H1 (cell line): ENCODE measurements around the gene C3orf20. TPM values are rescaled to one million over a fixed set of nuclear protein-coding genes. Genes with fewer than 3 reads are reported as not detected.

ENCODE experiments used
- CEBPB ChIP-seq: IDR thresholded peaks from 2 replicates; pipeline ENCODE4 v1.6.1; 2012; ENCODE audit warnings: low read depth, low read length
- FOSL1 ChIP-seq: IDR thresholded peaks from 2 replicates; pipeline ENCODE4 v1.6.1; 2011; ENCODE audit warnings: mild to moderate bottlenecking, low read depth, low read length, moderate library complexity; ENCODE audit not compliant: insufficient read depth
- HDAC2 ChIP-seq, 2 experiments: fragments of 300-600 bp in 1 of 2; sonication (generic) in 1 of 2; IDR thresholded peaks; 2 replicates each; pipeline ENCODE4 v1.6.1; 2011 to 2012; ENCODE audit warnings: low read depth in 2 of 2, low read length in 2 of 2, mild to moderate bottlenecking in 2 of 2, moderate library complexity in 2 of 2, borderline replicate concordance in 1 of 2, inconsistent platforms in 1 of 2
- KDM5A ChIP-seq: fragments of 200-600 bp; IDR thresholded peaks from 2 replicates; pipeline ENCODE4 v1.7.1; 2012; ENCODE audit warnings: mild to moderate bottlenecking, low read length, inconsistent platforms, mixed read lengths
- NANOG ChIP-seq: IDR thresholded peaks from 2 replicates; pipeline ENCODE4 v1.6.1; 2011; ENCODE audit warnings: low read length, low read depth, mild to moderate bottlenecking, inconsistent platforms; ENCODE audit not compliant: insufficient read depth, poor library complexity, severe bottlenecking
- RBBP5 ChIP-seq: IDR thresholded peaks from 2 replicates; pipeline ENCODE4 v1.7.1; 2012; ENCODE audit warnings: low read depth, mild to moderate bottlenecking, inconsistent platforms, low read length, moderate library complexity, borderline replicate concordance
- RFX5 ChIP-seq: IDR thresholded peaks from 2 replicates; pipeline ENCODE4 v1.6.1; 2011; ENCODE audit warnings: low read depth, low read length, improper control_type of control experiment, borderline replicate concordance
- SP1 ChIP-seq: IDR thresholded peaks from 2 replicates; pipeline ENCODE4 v1.6.1; 2011; ENCODE audit warnings: low read depth, low read length
- polyA plus RNA-seq, 7 experiments: library from polyadenylated mRNA; depleted of rRNA in 3 of 7; stranded (reverse) in 5 of 7; unstranded in 2 of 7; fragments of >200 nt in 5 of 7; fragments of 200-250 nt in 2 of 7; gene quantifications; 1 replicate in 5 of 7; 2 replicates in 1 of 7; 4 replicates in 1 of 7; pipeline versions ENCODE4 v1.2.1 to v1.2.3, GENCODE V29; 2011 to 2013; ENCODE audit warnings: missing spikeins in 2 of 7, mixed read lengths in 2 of 7
- total RNA-seq: library from RNA; stranded (reverse); fragmentation: NEBNext Ultra II Directional; extraction: Animal tissue kit (Norgen Biotek cat#: 25700); gene quantifications from 2 replicates; pipeline ENCODE4 v1.2.1, GENCODE V29; 2021

Gene C3orf20
- total and polyA plus RNA-seq, 2 of the 8 experiments (the other 6 are each of a cell fraction or from before 2014, with no cell fraction given) = not detected

DNA sequence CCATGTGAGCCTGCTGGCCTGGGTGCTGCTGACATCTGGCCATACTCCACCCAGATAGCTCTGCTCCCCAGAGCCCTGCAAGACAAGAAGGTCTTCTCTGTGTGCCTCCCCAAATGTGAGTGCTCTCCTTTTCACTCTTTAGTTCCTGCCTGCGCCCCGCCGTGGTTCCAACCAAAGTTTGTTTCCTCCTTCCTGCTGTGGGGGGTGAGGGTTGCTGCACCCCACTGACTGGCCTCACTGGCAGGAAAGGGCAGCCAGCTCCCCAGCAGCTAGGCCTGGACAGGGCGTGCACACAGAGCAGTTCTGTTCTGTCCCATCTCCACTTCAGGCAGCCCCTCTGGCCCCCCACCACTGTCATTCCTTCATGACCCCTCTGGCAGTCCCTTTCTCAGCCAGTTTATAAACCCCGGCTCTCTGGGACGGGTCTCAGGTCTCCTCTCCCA, 28.8 kb upstream of the C3orf20 start (continued):
- TF ChIP-seq KDM5A (no peak), NANOG (no peak), HDAC2 (IDR thresholded peaks at IDR 0.05; ENCODE audit: borderline replicate concordance in 1 of 2, low read depth in 2 of 2, low read length in 2 of 2) (no peak), FOSL1 (no peak), RBBP5 (no peak), CEBPB (no peak), RFX5 (no peak), SP1 (no peak)
